ENCODE measurements around the gene LRRC41. TPM values are rescaled to one million over a fixed set of nuclear protein-coding genes. Genes with fewer than 3 reads are reported as not detected.
"Not testable (repeated sequence)": the region's sequence is repeated elsewhere in the genome, so short reads cannot be mapped to it uniquely, and the experiment has no call there.

LRRC41 gene
- polyA plus RNA-seq, 1 donor = 86.2 TPM

DNA sequence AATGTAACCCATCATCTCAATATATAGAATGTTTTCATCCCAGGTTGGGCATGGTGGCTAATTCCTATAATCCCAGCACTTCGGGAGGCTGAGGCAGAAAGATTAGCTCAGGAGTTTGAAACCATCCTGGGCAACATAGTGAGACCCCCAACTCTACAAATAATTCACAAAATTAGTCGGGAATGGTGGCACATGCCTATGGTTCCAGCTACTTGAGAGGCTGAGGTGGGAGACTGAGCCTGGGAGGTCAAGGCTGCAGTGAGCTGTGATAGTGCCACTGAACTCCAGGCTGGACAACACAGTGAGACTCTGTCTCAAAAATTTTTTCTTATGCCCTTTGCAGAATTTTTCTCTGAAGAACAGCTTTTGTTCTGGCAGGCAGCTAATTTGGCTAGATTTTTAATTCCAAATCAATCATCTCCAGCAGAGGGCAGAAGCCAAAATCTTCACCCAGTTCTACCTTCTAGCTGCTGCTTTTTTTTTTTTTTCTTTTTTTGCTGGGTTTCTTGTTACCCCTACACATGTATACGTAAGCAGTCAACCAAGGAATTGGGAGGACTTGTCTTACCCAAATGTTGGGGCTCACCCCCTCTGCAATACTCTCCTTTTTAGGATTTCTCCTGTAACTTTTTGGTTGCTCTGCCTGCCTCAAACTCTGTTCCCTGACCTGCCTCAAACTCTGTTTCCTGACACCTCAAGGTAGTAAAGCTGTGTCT, 58.6 kb downstream of the LRRC41 start:
- DNase-seq = no peak

DNA sequence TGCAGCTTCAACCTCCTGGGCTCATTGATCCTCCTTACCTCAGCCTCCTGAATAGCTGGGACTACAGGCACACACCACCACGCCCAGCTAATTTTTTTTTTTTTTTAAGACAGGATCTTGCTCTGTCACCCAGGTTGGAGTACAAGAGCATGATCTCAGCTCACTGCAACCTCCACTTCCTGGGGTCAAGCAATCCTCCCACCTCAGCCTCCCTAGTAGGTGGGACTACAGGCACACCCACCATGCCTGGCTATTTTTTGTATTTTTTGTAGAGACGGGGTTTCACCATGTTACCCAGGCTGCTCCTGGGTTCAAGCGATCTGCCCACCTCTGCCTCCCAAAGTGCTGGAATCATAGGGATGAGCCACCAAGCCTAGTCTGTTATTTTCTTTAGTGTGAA, 59.6 kb downstream of the LRRC41 start:
- not testable (repeated sequence) for DNase-seq

DNA sequence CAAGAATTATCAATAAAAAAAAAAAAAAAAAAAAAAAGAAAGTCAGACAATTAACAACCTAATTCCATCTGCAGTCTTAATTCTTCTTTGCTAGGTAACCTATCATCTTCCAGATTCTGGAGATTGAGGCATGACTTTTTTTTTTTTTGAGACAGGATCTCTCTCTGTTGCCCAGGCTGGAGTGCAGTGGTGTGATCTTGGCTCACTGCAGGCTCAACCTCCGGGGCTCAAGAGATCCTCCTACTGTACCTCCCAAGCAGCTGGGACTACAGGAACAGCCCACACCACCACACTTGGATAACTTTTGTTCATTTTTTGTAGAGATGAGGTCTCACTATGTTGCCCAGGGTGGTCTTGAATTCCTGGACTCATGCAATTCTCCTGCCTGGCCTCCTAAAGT, 60.5 kb downstream of the LRRC41 start:
- no peak for DNase-seq

DNA sequence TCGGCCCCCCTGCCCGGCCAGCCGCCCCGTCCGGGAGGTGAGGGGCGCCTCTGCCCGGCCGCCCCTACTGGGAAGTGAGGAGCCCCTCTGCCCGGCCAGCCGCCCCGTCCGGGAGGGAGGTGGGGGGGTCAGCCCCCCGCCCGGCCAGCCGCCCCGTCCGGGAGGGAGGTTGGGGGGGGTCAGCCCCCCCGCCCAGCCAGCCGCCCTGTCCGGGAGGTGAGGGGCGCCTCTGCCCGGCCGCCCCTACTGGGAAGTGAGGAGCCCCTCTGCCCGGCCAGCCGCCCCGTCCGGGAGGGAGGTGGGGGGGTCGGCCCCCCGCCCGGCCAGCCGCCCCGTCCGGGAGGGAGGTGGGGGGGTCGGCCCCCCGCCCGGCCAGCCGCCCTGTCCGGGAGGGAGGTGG, 61.7 kb downstream of the LRRC41 start:
- DNase-seq = not testable (repeated sequence)

DNA sequence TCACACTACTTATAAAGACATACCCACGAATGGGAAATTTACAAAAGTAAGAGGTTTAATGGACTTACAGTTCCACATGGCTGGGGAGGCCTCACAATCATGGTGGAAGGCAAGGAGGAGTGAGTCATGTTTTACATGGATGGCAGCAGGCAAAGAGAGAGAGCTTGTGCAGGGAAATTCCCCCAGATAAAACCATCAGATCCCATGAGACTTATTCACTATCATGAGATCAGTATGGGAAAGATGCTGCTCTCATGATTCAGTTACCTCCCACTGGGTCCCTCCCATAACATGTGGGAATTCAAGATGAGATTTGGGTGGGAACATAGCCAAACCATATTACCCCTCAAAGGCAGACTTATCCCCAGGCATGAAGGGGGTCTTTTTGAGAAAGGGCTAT, 64.6 kb downstream of the LRRC41 start:
- not testable (repeated sequence) for DNase-seq

DNA sequence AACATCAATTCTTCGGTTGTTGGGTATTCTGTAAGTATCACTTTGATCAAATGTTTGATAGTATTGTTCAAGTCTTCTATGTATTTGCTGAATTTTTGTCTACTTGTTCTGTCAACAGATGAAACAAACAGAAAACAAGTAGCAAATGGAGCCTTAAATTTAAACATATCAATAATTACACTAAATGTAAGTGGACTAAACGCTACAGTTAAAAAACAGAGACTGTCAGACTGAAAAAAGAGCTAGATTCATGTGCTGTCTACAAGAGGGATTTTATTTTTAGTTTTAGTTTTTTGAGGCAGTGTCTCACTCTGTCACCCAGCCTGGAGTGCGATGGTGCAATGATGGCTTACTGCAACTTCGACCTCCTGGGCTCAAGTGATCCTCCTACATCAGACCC, 66.5 kb downstream of the LRRC41 start:
- no peak for DNase-seq

DNA sequence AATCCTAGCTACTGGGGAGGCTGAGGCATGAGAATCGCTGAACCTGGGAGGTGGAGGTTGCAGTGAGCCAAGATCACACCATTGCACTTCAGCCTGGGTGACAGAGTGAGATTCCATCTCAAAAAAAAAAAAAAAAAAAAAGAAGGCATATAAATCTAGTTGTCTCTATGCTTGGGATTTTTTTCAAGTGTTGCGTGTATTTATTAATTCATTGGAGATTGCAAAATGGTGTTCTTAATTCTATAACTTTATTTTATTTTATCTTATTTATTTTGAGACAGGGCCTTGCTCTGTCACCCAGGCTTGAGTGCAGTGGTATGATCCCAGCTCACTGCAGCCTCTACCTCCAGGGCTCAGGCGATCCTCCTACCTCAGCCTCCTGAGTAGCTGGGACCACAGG, 72.2 kb downstream of the LRRC41 start:
- DNase-seq = not testable (repeated sequence)

Other genes starting within 250 kb of the LRRC41 start
- gene PIK3R3, start 171.0 kb downstream of the LRRC41 start, polyA plus RNA-seq (ENCODE audit: insufficient read length) = 35.8 TPM
- 50.1 TPM for gene TSPAN1, start 128.5 kb downstream of the LRRC41 start, polyA plus RNA-seq (ENCODE audit: insufficient read length)
- gene P3R3URF, start 127.1 kb downstream of the LRRC41 start, polyA plus RNA-seq (ENCODE audit: insufficient read length) = not detected
- gene POMGNT1, start 105.2 kb downstream of the LRRC41 start, polyA plus RNA-seq (ENCODE audit: insufficient read length) = 84.1 TPM
- 5.4 TPM for gene LURAP1, start 100.3 kb downstream of the LRRC41 start, polyA plus RNA-seq (ENCODE audit: insufficient read length)
- 16.7 TPM for gene RAD54L, start 55.9 kb downstream of the LRRC41 start, polyA plus RNA-seq (ENCODE audit: insufficient read length)
- 377 TPM for gene UQCRH, start 82 bp upstream of the LRRC41 start, polyA plus RNA-seq (ENCODE audit: insufficient read length)
- gene NSUN4, start 37.2 kb upstream of the LRRC41 start, polyA plus RNA-seq (ENCODE audit: insufficient read length) = 28.5 TPM
- gene FAAH, start 90.7 kb upstream of the LRRC41 start, polyA plus RNA-seq (ENCODE audit: insufficient read length) = 21.4 TPM
- gene DMBX1, start 186.2 kb upstream of the LRRC41 start, polyA plus RNA-seq (ENCODE audit: insufficient read length) = not detected
- not detected for gene KNCN, start 248.0 kb upstream of the LRRC41 start, polyA plus RNA-seq (ENCODE audit: insufficient read length)

Data from left kidney (tissue), 2 donors.